ENCODE measurements around the gene OCRL. TPM values are rescaled to one million over a fixed set of nuclear protein-coding genes. Genes with fewer than 3 reads are reported as not detected.

The OCRL gene
- total RNA-seq, 1 donor from 2014 or later, result 20.1 TPM

GRCh38 chrX:129516402-129516801, 23.7 kb upstream of the OCRL start:
- Histone ChIP-seq H3K4me3 (no peak overlapping the region), H3K4me1 (peaks cover under 1% of the 10 kb centered on the region), H3K27me3 (ENCODE audit: low read depth) (no peaks in the 10 kb centered on the region), H3K9me3 (no peaks in the 10 kb centered on the region), H3K36me3 (peaks cover 23% of the 10 kb centered on the region), H3K27ac (no peak overlapping the region)
- TF ChIP-seq CTCF (IDR thresholded peaks at IDR 0.05), result no peak
- DNase-seq, result no peak
- no peak for ATAC-seq
- intact Hi-C loops (cut with DNase I), result no loop called here

- no peaks in the 10 kb centered on the region for H3K9me3 ChIP-seq
- no peak for ATAC-seq
- no peak overlapping the region for H3K27ac ChIP-seq
- intact Hi-C loops (cut with DNase I), result no loop called here
- peaks cover 7% of the 10 kb centered on the region for H3K4me1 ChIP-seq
- H3K27me3 ChIP-seq (ENCODE audit: low read depth), result no peaks in the 10 kb centered on the region
- no peak overlapping the region for H3K4me3 ChIP-seq
- no peak for DNase-seq
- TF ChIP-seq CTCF (IDR thresholded peaks at IDR 0.05), result no peak
- H3K36me3 ChIP-seq, result peaks cover 7% of the 10 kb centered on the region
Observed at GRCh38 chrX:129520151-129520550, 19.9 kb upstream of the OCRL start.

GRCh38 chrX:129522184-129523078, 17.6 kb upstream of the OCRL start:
- intact Hi-C loops (cut with DNase I), result no loop called here
- no peaks in the 10 kb centered on the region for H3K9me3 ChIP-seq
- no peaks in the 10 kb centered on the region for H3K36me3 ChIP-seq
- peak; percentile 56 for DNase-seq
- H3K27ac ChIP-seq, result peak overlapping the region; percentile 80
- H3K4me3 ChIP-seq, result peak overlapping the region; percentile 70
- H3K4me1 ChIP-seq, result peaks cover 7% of the 10 kb centered on the region
- ATAC-seq, result peak; percentile 86 to 90
- no peaks in the 10 kb centered on the region for H3K27me3 ChIP-seq (ENCODE audit: low read depth)
- no peak for TF ChIP-seq CTCF (IDR thresholded peaks at IDR 0.05)

GRCh38 chrX:129523079-129523911, 16.8 kb upstream of the OCRL start, which contains the start of gene SMARCA1:
Gene SMARCA1 (minus strand): TSS chrX:129523490. CDS start chrX:129523370, 120 bp downstream.
- H3K36me3 ChIP-seq, result no peaks in the 10 kb centered on the region
- H3K27ac ChIP-seq, result peak within 1 kb of the TSS; percentile 80
- no peak for TF ChIP-seq CTCF (IDR thresholded peaks at IDR 0.05)
- no peaks in the 10 kb centered on the region for H3K9me3 ChIP-seq
- H3K4me3 ChIP-seq, result peak within 1 kb of the TSS; percentile 70
- ATAC-seq (peak; percentile 83 to 91), DNase-seq (peak; percentile 50)
- H3K4me1 ChIP-seq, result peaks cover 7% of the 10 kb centered on the region
- H3K27me3 ChIP-seq (ENCODE audit: low read depth), result no peaks in the 10 kb centered on the region
- intact Hi-C loops (cut with DNase I), result no loop called here

- no peaks in the 10 kb centered on the region for H3K27me3 ChIP-seq (ENCODE audit: low read depth)
- no peaks in the 10 kb centered on the region for H3K36me3 ChIP-seq
- peaks cover 7% of the 10 kb centered on the region for H3K4me1 ChIP-seq
- TF ChIP-seq CTCF (IDR thresholded peaks at IDR 0.05), result no peak
- H3K27ac ChIP-seq, result peak overlapping the region; percentile 80
- no peak for DNase-seq
- no peaks in the 10 kb centered on the region for H3K9me3 ChIP-seq
- intact Hi-C loops (cut with DNase I), result no loop called here
- no peak for ATAC-seq
- H3K4me3 ChIP-seq, result no peak overlapping the region
Observed at GRCh38 chrX:129524250-129524850, 15.7 kb upstream of the OCRL start.

Data from lower lobe of right lung (tissue), 2 donors.